OCI-LY1 (cell line): ENCODE results near the gene CEP112.

Source experiments
- H2AFZ ChIP-seq: fragments of 200-600 bp; sonication (generic), shearing (Covaris generic); 2 replicates; pipeline ENCODE4 v1.6.0; 2014; ENCODE audit warnings: antibody characterized with exemption, mild to moderate bottlenecking, low read length
- H3F3A ChIP-seq: fragments of 200-600 bp; sonication (generic), shearing (Covaris generic); 2 replicates; pipeline ENCODE4 v1.6.0; 2014; ENCODE audit warnings: mild to moderate bottlenecking, antibody characterized with exemption, low read length, moderate library complexity; ENCODE audit not compliant: insufficient read depth
- H3K27ac ChIP-seq: fragments of 200-600 bp; sonication (generic); 2 replicates; pipeline ENCODE4 v1.5.1; 2014; ENCODE audit warnings: low read length, mixed run types, mild to moderate bottlenecking, low read depth; ENCODE audit not compliant: poor library complexity, severe bottlenecking
- H3K27me3 ChIP-seq: fragments of 200-600 bp; sonication (generic); 2 replicates; pipeline ENCODE4 v1.6.0; 2014; ENCODE audit warnings: antibody characterized with exemption, mild to moderate bottlenecking, low read length, moderate library complexity; ENCODE audit not compliant: insufficient read depth
- H3K36me3 ChIP-seq: fragments of 200-600 bp; sonication (generic); 2 replicates; pipeline ENCODE4 v1.6.1; 2014; ENCODE audit warnings: mild to moderate bottlenecking, antibody characterized with exemption, low read length, moderate library complexity, mixed read lengths; ENCODE audit not compliant: insufficient read depth
- H3K4me1 ChIP-seq: fragments of 200-600 bp; sonication (generic); 2 replicates; pipeline ENCODE4 v1.5.1; 2014; ENCODE audit warnings: mild to moderate bottlenecking, low read length, moderate library complexity; ENCODE audit not compliant: insufficient read depth, severe bottlenecking
- H3K4me2 ChIP-seq: fragments of 200-600 bp; sonication (generic), shearing (Covaris generic); 2 replicates; pipeline ENCODE4 v1.6.1; 2014; ENCODE audit warnings: low read length
- H3K4me3 ChIP-seq: fragments of 200-600 bp; sonication (generic); 2 replicates; pipeline ENCODE4 v1.5.1; 2014; ENCODE audit warnings: low read length, low read depth, mild to moderate bottlenecking, mixed read lengths; ENCODE audit not compliant: poor library complexity, severe bottlenecking
- H3K79me2 ChIP-seq: fragments of 200-600 bp; shearing (Covaris generic); 2 replicates; pipeline ENCODE4 v1.6.1; 2016; ENCODE audit warnings: mixed run types, low read length, mixed read lengths; ENCODE audit not compliant: insufficient read depth
- H3K9ac ChIP-seq: fragments of 200-600 bp; sonication (generic), shearing (Covaris generic); 2 replicates; pipeline ENCODE4 v1.6.1; 2014; ENCODE audit warnings: mild to moderate bottlenecking, low read length, mixed read lengths
- H3K9me2 ChIP-seq: fragments of 200-600 bp; sonication (generic), shearing (Covaris generic); 2 replicates; pipeline ENCODE4 v1.6.1; 2014; ENCODE audit warnings: low read depth, mild to moderate bottlenecking, low read length, mixed read lengths
- H3K9me3 ChIP-seq: fragments of 200-600 bp; shearing (Covaris generic); 2 replicates; pipeline ENCODE4 v1.6.1; 2014; ENCODE audit warnings: low read length, mixed read lengths
- H4K20me1 ChIP-seq: fragments of 200-600 bp; sonication (generic), shearing (Covaris generic); 2 replicates; pipeline ENCODE4 v1.6.0; 2016; ENCODE audit warnings: mild to moderate bottlenecking, low read length; ENCODE audit not compliant: insufficient read depth
- EZH2 ChIP-seq: fragments of 200-600 bp; sonication (generic), shearing (Covaris generic); IDR thresholded peaks from 2 replicates; pipeline ENCODE4 v1.8.0; 2017; ENCODE audit warnings: borderline replicate concordance, mixed run types, mild to moderate bottlenecking, antibody characterized with exemption, low read length, moderate library complexity, mixed read lengths
- TF ChIP-seq, protein P1 (sequence below): fragments of 200-600 bp; sonication (generic), shearing (Covaris generic); IDR thresholded peaks from 2 replicates; pipeline ENCODE4 v1.5.1; 2017; ENCODE audit warnings: mild to moderate bottlenecking, antibody characterized with exemption, low read length, moderate library complexity, mixed read lengths

CEP112 gene

DNA sequence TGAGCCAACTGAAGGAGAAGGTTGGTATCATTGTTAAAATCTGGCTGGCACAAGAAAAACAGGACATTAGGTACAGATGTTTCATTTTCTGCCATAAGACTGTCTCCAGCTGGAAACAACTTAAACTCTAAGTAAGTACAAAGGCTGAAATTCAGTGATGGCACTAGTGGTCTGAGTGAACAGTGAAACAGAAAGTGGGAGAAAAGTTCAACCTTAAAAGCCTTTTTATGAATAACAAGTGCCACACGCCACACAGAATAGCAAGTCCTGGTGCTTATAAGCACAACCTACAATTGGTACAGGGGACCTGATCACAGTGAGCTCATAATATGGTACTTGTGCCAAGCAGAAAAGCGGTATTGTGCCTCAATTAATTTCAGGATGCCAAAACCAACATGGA lies 56.7 kb downstream of the CEP112 start:
- no peak overlapping the region for H3K4me2 ChIP-seq
- H3K9me2 ChIP-seq, result no peaks in the 10 kb centered on the region; the same call in 1 of the 2 replicates
- H2AFZ ChIP-seq, result no peak overlapping the region
- H3K79me2 ChIP-seq, result no peaks in the 10 kb centered on the region
- no peaks in the 10 kb centered on the region for H3K4me1 ChIP-seq
- H4K20me1 ChIP-seq, result no peaks in the 10 kb centered on the region
- no peaks in the 10 kb centered on the region for H3K27me3 ChIP-seq
- H3K9me3 ChIP-seq, result no peaks in the 10 kb centered on the region; the same call in 1 of the 2 replicates
- no peaks in the 10 kb centered on the region for H3F3A ChIP-seq
- no peak overlapping the region for H3K4me3 ChIP-seq
- H3K36me3 ChIP-seq, result no peaks in the 10 kb centered on the region
- H3K27ac ChIP-seq, result no peak overlapping the region
- TF ChIP-seq EZH2, result no peak
- TF ChIP-seq, protein P1, sequence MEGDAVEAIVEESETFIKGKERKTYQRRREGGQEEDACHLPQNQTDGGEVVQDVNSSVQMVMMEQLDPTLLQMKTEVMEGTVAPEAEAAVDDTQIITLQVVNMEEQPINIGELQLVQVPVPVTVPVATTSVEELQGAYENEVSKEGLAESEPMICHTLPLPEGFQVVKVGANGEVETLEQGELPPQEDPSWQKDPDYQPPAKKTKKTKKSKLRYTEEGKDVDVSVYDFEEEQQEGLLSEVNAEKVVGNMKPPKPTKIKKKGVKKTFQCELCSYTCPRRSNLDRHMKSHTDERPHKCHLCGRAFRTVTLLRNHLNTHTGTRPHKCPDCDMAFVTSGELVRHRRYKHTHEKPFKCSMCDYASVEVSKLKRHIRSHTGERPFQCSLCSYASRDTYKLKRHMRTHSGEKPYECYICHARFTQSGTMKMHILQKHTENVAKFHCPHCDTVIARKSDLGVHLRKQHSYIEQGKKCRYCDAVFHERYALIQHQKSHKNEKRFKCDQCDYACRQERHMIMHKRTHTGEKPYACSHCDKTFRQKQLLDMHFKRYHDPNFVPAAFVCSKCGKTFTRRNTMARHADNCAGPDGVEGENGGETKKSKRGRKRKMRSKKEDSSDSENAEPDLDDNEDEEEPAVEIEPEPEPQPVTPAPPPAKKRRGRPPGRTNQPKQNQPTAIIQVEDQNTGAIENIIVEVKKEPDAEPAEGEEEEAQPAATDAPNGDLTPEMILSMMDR, result no peak
- H3K9ac ChIP-seq, result no peak overlapping the region

DNA sequence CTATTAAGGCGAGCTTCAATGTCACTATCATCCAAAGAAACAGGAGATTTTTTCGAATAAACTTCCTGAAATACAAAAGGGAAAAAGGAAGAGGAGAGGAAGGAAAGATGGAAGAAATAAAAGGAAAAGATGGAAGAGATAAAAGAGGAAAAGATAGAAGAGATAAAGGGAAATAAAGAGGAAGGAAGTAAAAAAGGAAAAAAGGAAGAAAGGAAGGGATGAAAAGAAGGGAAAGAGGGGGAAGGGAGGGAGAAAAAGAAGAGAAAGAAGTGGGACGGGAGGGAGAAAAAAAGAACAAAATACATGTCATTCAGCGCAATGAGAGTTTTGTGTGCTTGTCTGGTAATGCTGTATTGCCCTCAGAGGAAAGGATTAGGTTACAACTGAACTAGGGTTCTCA lies 62.2 kb downstream of the CEP112 start:
- Histone ChIP-seq H3K27me3 (no peaks in the 10 kb centered on the region), H3K27ac (no peak overlapping the region), H3K9ac (no peak overlapping the region), H3K4me3 (no peak overlapping the region), H4K20me1 (no peaks in the 10 kb centered on the region), H3K9me2 (no peaks in the 10 kb centered on the region), H3K4me1 (no peaks in the 10 kb centered on the region), H3K36me3 (no peaks in the 10 kb centered on the region), H3K79me2 (no peaks in the 10 kb centered on the region), H3K9me3 (no peaks in the 10 kb centered on the region), H3F3A (no peaks in the 10 kb centered on the region), H2AFZ (no peak overlapping the region), H3K4me2 (no peak overlapping the region)
- TF ChIP-seq, protein P1, result no peak
- TF ChIP-seq EZH2, result no peak

DNA sequence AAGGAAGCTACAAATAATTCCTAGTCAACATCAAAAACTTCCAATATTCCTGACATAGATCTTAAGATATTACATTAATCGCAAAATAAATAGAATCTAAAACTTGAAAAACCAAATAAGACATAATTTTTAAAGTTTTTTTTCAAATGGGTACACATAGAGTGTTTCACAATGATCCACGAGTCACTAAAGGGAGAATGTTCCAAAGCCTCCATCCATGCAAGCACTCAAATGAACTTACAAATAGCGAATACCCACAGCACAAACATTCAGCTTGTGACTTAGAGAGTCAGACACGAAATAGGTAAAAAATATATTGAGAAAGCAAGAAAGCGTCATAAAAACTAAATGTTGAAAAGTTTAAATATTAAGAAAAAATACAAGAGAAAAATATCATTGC lies 65.7 kb downstream of the CEP112 start:
- no peaks in the 10 kb centered on the region for H3F3A ChIP-seq
- H3K9ac ChIP-seq, result no peak overlapping the region
- no peaks in the 10 kb centered on the region for H3K9me3 ChIP-seq
- H4K20me1 ChIP-seq, result no peaks in the 10 kb centered on the region
- no peaks in the 10 kb centered on the region for H3K27me3 ChIP-seq
- no peaks in the 10 kb centered on the region for H3K79me2 ChIP-seq
- no peaks in the 10 kb centered on the region for H3K9me2 ChIP-seq
- H3K4me1 ChIP-seq, result no peaks in the 10 kb centered on the region
- no peak overlapping the region for H3K4me2 ChIP-seq
- TF ChIP-seq EZH2, result no peak
- TF ChIP-seq, protein P1, result no peak
- H2AFZ ChIP-seq, result no peak overlapping the region
- no peak overlapping the region for H3K27ac ChIP-seq
- no peaks in the 10 kb centered on the region for H3K36me3 ChIP-seq
- no peak overlapping the region for H3K4me3 ChIP-seq
